Activated CD4-positive, alpha-beta T cell treated with anti-CD3 and anti-CD28 coated beads, Interleukin-2, amount 50 U/mL, for 4 hours (primary cell): ENCODE data around the gene IFNA8.
A peak's percentile ranks its signal among the peaks of the same experiment; 100 is the strongest.
"Not testable (repeated sequence)": the region's sequence is repeated elsewhere in the genome, so short reads cannot be mapped to it uniquely, and the experiment has no call there.

ENCODE experiments used
- DNase-seq, 2 experiments: peaks; one replicate each; pipeline ENCODE4 v3.0.0-alpha.2; 2020

Gene IFNA8

GRCh38 chr9:21408817-21409216, at the start of gene IFNA8:
Gene IFNA8 (plus strand): TSS chr9:21409117. CDS start chr9:21409177, 60 bp downstream.
- DNase-seq: no peak

GRCh38 chr9:21362287-21362686, 46.6 kb upstream of the IFNA8 start:
- DNase-seq: no peak

GRCh38 chr9:21367169-21367568, 41.7 kb upstream of the IFNA8 start:
- not testable (repeated sequence) for DNase-seq

- no peak for DNase-seq
These were observed 41.0 kb upstream of the IFNA8 start, which contains the start of gene IFNA13 for GRCh38 chr9:21367957-21368356. Gene IFNA13 (minus strand): TSS chr9:21368057. CDS start chr9:21368010, 47 bp downstream.

- DNase-seq: not testable (repeated sequence)
These were observed 37.5 kb upstream of the IFNA8 start for GRCh38 chr9:21371467-21371866.

DNA sequence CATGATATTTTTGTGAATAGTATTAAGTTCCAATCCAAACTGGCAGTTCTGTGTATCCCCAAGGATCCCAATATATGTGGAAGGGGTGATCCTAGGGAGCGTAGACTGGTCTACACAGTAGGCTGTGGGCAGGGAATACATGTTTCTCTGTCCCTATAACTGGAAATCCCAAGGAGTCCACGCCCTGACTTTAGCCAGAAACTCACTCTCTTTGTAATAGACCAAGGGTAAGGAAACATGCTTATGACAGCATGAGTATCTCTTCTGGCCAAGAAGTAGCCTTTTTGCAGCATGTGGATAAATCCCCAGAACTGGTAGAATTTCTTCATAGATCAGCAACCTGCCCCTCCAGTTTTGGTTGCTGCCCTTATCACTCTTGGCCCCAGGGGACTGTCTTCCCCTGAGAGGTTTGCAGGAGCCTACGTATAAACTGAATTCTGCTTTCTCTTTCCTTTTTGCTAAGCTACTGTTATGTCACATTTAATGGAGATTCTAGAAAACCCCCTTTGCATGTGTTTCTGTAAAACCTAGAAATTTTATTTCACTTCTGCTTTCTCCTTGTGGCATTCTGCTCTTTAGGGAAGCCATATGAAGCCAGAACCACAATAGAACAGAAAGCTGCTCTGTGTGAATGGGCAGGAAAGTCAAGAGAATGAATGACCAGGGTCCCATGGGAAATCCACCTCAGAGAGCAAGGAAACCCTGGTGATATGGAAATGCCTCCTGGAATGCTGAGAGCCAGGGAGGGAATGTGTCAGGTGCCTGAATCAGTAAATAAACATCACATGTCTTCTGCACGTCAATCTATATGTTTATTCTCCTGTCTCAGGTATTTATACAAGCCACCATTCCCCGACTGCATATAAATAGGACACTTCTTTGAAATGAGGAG, 27.2 kb upstream of the IFNA8 start:
- DNase-seq: no peak

DNA sequence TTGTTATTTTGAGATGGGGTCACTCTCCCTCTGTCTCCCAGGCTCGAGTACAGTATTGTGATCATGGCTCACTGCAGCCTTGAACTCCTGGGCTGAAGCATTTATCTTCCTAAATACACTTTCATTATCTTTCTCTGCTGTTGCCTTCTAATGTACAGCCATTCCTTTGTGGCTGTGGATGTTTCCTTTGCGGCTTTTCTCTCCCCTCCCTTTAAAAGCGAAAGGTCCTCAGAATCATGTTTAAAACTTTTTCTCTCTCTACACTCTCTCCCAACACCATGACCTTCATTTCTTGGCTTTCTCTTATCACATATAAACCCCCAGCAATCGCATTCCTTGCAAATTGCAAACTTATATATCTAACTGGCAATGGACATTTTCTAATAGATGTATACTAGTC, 25.3 kb upstream of the IFNA8 start:
- DNase-seq: no peak

DNA sequence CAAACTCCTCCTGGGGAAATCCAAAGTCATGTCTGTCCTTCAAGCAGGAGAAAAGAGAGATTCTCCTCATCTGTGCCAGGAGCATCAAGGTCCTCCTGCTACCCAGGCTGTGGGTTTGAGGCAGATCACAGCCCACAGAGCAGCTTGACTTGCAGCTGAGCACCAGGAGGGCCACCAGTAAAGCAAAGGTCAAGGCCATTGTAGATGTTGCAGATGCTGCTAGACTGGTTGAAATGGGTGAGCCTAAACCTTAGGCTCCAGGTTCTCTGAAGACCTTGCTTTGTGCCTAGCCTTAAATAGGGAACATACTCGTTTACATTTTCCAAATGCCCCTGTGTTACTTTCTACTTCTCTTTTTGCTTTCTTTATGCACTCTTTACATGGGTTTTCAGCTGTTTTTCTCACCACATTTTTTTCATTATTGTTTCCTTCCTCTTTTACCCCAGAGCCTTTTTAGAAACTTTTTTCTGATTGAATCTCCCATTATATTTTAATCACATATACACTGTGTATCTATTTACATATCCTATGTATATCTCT, 23.7 kb upstream of the IFNA8 start, which contains the start of gene IFNA2:
TSS of gene IFNA2 (minus strand) at position 268 of the 540 bp plus-strand sequence. CDS start at position 199, 69 bp downstream.
- no peak for DNase-seq

- no peak for DNase-seq
These were observed 16.6 kb upstream of the IFNA8 start for GRCh38 chr9:21392270-21392669.

DNA sequence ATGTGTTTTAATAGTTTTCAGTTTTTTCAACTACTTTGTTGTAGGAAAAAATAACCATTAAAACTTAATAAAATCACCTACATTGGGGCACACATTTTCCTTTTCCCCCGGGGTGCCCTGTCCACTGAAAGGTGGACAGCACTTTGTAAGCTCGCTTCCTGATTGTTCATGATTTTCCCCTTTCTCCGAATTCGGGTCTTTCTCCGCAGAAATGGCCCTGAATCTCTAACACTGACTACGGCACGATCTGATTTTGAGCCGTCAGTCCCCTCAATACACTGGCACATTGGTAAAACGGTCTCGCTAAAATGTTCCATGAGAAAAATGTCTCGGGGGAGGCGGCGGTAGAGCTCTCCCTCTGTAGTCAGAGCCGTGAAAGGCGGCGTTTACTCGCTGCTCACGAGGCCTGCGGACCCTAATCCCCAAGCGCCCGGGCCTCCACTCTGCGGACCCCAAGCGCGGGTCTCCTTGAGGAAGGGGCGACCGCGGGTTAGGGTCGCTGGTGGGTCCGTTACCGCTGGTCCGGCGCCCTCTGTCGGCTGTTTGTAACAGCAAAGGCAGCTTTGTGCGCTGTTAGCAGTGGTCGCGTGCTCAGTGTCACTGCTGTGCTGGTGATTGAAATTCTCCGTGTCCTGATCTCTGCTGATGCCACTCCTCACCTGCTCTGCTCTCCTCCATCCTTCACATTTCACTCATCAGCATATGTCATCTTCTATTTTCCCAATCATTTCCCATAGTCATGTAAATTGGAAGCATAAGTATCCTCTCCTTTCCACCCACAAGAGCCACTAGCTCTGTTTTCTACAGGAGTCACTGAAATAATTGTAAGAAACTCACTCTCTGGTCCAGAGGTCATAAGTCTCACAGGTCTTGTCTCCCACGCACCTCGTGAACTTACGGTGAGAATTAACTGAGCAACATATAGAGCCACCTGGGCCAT, 12.9 kb upstream of the IFNA8 start:
- DNase-seq: peak; percentile 52 to 56

DNA sequence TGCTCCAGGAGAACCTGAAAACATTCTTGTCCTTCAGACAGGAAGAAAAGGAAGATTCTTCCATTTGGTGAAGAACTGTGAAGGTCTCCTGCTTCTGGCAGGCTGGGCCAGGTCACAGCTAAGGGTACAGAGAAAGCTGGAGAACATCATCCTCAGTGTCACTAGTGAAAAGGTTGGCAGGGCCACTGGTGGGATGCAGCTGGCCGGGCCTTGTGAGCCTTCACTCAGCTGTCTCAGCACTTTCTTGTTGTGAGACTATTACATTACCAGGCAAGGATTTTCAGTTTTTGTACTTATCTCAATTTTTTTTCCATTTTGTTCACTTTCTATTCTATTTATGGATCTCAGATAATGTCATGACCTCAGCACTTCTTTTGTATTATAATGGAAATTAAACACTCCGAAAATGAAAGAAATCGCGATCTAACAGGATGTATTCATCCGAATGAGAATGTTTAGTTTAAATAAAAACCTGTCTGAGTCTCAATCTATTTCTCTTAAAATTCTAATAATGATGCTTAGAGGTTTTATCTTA, 9.9 kb upstream of the IFNA8 start:
- DNase-seq: no peak

DNA sequence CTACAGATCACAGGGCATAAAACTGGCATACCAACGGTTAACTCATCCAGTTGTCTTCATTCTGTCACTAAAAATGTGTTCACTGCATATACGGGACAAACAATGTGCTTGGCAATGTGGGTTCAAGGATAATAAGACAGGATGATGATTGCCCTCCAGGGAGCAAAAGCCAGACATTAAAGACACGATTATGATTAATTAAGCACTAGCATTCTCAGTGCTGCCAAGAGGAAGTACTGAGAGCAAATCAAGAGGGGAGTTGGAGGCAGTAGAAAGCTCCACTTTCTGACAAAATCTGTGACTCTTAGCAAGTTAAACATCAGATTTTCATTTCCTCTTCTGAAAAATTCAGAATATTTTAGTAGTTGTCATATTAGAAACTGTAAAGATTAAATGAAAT, 9.0 kb upstream of the IFNA8 start:
- no peak for DNase-seq

DNA sequence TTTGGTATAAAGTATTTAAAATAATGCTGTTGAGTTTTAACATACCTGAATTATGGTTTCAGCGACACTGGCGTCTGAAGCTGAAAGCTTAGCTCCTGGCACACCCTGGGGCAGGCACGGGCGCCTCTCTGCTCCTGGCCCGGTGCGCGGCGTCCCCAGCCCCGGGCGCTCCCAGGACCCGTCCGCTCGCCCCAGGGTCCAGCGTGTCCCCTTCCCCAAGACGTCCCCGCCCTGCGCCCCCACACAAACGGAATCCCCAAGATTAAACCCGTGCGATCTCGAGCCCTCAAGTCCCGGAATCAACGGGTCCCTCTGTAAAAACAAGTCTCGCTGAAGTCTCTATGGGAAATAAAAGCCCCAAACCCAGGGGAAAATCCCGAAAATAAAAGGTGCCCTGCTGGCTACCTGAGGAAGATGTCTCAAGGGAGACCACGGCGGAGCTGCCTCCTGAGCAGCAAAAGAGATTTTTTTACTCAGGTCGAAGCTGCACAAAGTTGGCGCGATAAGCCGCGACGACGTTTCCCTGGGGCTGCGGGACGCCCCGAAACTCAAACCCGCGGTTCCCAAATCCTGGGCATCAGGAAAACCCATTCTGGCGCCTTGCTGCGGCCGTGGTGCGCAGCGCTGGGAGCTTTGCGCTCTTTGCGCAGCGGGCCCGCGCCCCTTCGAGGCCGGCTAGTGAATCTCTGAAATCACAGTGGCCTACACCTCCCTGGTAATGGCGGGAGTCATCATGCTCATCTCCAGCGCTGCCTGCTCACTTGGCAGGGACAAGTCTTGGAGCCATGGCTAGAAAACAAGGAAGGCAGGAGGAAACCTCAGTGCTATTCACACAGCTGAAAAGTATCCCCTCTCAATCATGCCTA, 6.3 kb upstream of the IFNA8 start:
- DNase-seq: no peak

- DNase-seq: no peak
These were observed 4.8 kb upstream of the IFNA8 start for GRCh38 chr9:21404146-21404545.

GRCh38 chr9:21412107-21412506, 3.2 kb downstream of the IFNA8 start:
- no peak for DNase-seq

DNA sequence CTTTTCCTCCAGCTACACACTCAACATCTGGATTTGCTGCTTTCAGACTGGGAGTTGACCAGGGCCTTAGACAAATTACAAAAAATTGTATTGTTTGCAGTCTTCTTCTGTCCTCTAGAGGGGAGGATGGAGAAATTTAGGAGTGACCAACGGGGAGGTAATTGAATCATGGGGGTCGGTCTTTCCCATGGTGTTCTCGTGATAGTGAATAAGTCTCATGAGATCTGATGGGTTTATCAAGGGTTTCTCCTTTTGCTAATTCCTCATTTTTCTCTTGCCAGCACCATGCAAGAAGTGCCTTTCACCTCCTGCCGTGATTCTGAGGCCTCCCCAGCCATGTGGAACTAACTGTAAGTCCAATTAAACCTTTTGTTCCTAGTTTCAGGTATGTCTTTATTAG, 4.2 kb downstream of the IFNA8 start:
- DNase-seq: no peak

DNA sequence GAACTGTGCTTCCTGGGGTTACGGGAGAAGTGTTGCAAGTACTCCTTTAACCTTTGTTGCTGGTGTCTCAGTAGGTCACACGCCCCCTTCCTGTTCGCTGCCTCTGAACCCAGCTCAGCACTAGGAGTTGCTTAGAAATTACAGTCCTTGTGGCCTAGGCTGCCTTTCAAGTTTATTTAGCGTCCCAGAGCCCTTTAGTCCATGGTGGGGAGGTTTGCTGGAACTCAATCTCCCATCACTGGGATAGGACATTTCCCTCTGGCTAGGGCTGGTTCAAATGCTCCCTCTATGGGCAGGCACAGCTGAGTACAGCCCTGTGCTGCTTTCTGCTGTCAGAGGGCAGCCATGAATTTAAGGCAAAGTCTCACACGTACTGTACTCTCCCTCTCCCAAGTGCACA, 4.7 kb downstream of the IFNA8 start:
- no peak for DNase-seq

DNA sequence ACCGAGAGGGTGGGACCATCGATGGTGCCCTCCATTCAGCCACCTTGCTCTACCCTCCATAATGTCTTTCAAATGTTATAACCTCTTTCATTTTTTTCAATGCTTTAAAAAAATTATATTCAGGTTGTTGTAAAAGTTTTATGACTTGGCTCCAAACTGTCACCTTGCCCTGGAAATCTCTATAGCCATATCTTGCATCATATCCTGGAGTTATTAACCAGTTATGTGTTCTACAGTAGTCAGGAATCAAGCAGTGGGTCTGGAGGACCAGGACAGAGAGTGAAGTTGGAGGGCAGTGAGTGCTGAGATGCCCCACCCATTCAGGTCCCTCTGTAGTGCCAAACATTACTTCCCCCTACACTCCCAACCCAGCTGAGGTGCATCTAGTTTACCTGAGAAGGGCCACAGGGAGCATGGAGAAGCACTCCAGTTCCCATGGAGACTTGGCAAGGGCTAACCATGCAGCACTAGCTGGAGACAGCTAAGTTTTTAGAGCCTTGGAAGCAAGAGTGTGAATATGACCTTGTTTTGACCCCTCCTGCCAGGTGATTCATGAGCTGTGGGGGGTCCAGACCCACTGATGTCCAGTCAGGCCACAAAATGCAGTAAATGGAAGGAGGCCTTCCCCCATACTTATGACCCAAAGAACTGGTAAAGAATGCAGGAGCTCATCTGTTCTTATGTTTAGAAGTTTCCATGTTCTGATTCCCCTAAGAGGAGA, 5.5 kb downstream of the IFNA8 start:
- DNase-seq: no peak

- no peak for DNase-seq
These were observed 6.8 kb downstream of the IFNA8 start for GRCh38 chr9:21415493-21416267.

DNA sequence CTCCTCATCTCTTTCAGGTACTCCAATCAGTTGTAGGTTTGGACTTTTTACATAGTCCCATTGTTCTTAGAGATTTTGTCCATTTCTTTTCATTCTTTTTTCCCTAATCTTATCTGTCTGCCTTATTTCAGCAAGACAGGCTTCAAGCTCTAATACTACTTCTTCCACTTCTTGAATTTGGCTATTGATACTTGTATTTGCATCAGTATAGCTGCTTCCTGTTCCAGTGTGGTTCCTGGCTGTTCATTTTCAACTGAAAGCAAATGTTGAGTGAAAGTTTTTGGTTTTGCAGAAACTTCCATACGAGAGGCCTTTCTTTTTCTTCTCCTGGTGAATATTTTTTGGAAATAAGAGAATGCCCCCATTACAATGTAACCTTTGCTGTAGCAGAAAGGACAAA, 19.3 kb downstream of the IFNA8 start:
- DNase-seq: no peak
